Neural progenitor cell (in vitro differentiated cells): ENCODE measurements around the gene GMPPA. TPM values are rescaled to one million over a fixed set of nuclear protein-coding genes. Genes with fewer than 3 reads are reported as not detected.

Experiments used
- DNase-seq: peaks from one replicate; pipeline ENCODE4 v3.0.0-alpha.2; 2016; ENCODE audit warnings: low spot score
- H2AFZ ChIP-seq: fragments of 200-600 bp; sonication (generic); replicated peaks from 2 replicates; pipeline ENCODE4 v1.6.1; 2016; ENCODE audit warnings: antibody characterized with exemption
- H3F3A ChIP-seq: fragments of 200-600 bp; sonication (generic); 2 replicates; pipeline ENCODE4 v1.6.1; 2016; ENCODE audit warnings: antibody characterized with exemption, low read depth
- H3K27ac ChIP-seq: fragments of 200-600 bp; sonication (generic); 2 replicates; pipeline ENCODE4 v1.5.1; 2016; ENCODE audit warnings: mild to moderate bottlenecking
- H3K27me3 ChIP-seq: fragments of 200-600 bp; sonication (generic); 2 replicates; pipeline ENCODE4 v1.6.1; 2016; ENCODE audit warnings: mild to moderate bottlenecking, moderate library complexity
- H3K36me3 ChIP-seq: fragments of 200-600 bp; sonication (generic); 2 replicates; pipeline ENCODE4 v1.5.1; 2016
- H3K4me1 ChIP-seq: fragments of 200-600 bp; sonication (generic); 2 replicates; pipeline ENCODE4 v1.6.1; 2016; ENCODE audit warnings: mixed run types
- H3K4me2 ChIP-seq: fragments of 200-600 bp; sonication (generic); 2 replicates; pipeline ENCODE4 v1.6.1; 2016
- H3K4me3 ChIP-seq: fragments of 200-600 bp; sonication (generic); 2 replicates; pipeline ENCODE4 v1.5.1; 2016
- H3K79me2 ChIP-seq: fragments of 200-600 bp; sonication (generic); 2 replicates; pipeline ENCODE4 v1.6.1; 2016; ENCODE audit warnings: low read depth
- H3K9ac ChIP-seq: fragments of 200-600 bp; sonication (generic); 2 replicates; pipeline ENCODE4 v1.6.1; 2016
- H3K9me3 ChIP-seq: fragments of 200-600 bp; sonication (generic); 2 replicates; pipeline ENCODE4 v1.5.1; 2016; ENCODE audit warnings: low read depth
- H4K20me1 ChIP-seq: fragments of 200-600 bp; sonication (generic); 2 replicates; pipeline ENCODE4 v1.6.1; 2016; ENCODE audit warnings: low read depth
- H3K27ac Mint-ChIP-seq: 3 replicates; pipeline ENCODE4 v1.8.0; 2021; ENCODE audit warnings: mixed read lengths
- H3K27me3 Mint-ChIP-seq: 2 replicates; pipeline ENCODE4 v1.8.0; 2022; ENCODE audit warnings: low read depth, mild to moderate bottlenecking, inconsistent platforms, moderate library complexity, mixed read lengths; ENCODE audit not compliant: insufficient read depth
- H3K36me3 Mint-ChIP-seq: 3 replicates; pipeline ENCODE4 v1.8.0; 2021; ENCODE audit warnings: mixed read lengths
- H3K4me1 Mint-ChIP-seq: 3 replicates; pipeline ENCODE4 v1.8.0; 2021; ENCODE audit warnings: mixed read lengths
- H3K4me3 Mint-ChIP-seq: 3 replicates; pipeline ENCODE4 v1.8.0; 2021; ENCODE audit warnings: mild to moderate bottlenecking, moderate library complexity, mixed read lengths
- H3K9me3 Mint-ChIP-seq: 3 replicates; pipeline ENCODE4 v1.8.0; 2020; ENCODE audit warnings: mixed read lengths
- EZH2 ChIP-seq: fragments of 200-600 bp; sonication (generic); IDR thresholded peaks from 2 replicates; pipeline ENCODE4 v1.6.1; 2017; ENCODE audit warnings: antibody characterized with exemption, mild to moderate bottlenecking, moderate library complexity
- EZH2phosphoT487 ChIP-seq: fragments of 200-600 bp; sonication (generic); IDR thresholded peaks from 2 replicates; pipeline ENCODE4 v1.6.1; 2017; ENCODE audit warnings: antibody characterized with exemption
- total RNA-seq: library from RNA; depleted of rRNA; stranded (reverse); fragments of >200 nt; gene quantifications from 2 replicates; pipeline ENCODE4 v1.2.3, GENCODE V29; 2015; ENCODE audit warnings: low replicate concordance
- TF ChIP-seq, protein P1 (sequence below): fragments of 200-600 bp; sonication (generic); IDR thresholded peaks from 2 replicates; pipeline ENCODE4 v1.5.1; 2017; ENCODE audit warnings: antibody characterized with exemption, mild to moderate bottlenecking

The GMPPA gene
- total RNA-seq, 1 donor from 2014 or later, result 49.3 TPM

DNA sequence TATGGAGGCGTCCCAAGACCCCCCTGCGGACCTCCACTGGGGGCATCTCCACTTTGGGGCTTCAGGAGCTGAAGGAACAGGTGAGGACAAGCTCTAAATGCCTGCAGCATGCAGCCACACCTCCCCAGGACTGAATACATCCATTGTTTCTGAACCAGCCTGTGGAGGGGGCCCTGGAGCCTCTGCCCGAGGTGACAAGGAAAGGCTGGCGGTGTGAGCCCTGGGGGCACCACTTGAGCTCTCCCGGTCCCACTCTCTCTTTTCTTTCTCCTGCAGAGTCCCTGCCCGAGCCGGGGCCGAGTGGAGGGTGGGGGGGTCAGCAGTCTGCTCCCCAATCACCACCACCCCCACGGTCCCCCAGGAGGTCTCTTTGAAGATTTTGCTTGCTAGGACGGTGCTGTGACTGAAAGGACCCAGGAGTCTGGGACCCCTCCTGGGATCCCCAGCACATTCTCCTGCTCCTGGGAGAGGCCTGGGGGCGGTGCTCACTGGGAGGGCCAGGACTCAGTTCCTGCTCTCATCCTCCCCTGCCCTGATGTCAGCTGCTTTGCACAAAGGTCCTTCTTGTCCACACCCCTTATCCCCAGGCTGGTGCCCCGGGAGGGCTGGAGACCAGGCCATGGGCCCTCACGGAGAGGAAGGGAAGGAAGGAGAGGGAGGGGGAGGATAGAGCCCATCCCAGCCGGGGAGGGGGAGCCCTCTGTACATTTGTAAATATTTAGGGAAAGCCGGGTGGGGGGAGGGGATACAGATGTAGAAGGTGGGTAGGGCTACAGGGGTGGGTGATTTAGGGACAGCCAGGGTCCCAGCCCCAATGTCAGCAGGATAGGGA lies 39.2 kb downstream of the GMPPA start:
- peaks cover 11% of the 10 kb centered on the region for H3K27me3 ChIP-seq
- H3K4me1 ChIP-seq, result peaks cover 25% of the 10 kb centered on the region
- no peaks in the 10 kb centered on the region for H3K79me2 ChIP-seq
- no peak overlapping the region for H2AFZ ChIP-seq
- H3K9ac ChIP-seq, result no peak overlapping the region
- Mint-ChIP-seq H3K27me3 (peaks cover 11% of the 10 kb centered on the region), H3K27ac (no peak overlapping the region), H3K4me3 (no peak overlapping the region), H3K4me1 (peaks cover 36% of the 10 kb centered on the region), H3K36me3 (peaks cover 9% of the 10 kb centered on the region), H3K9me3 (no peaks in the 10 kb centered on the region)
- H3K36me3 ChIP-seq, result no peaks in the 10 kb centered on the region
- no peak for TF ChIP-seq EZH2
- TF ChIP-seq, protein P1, sequence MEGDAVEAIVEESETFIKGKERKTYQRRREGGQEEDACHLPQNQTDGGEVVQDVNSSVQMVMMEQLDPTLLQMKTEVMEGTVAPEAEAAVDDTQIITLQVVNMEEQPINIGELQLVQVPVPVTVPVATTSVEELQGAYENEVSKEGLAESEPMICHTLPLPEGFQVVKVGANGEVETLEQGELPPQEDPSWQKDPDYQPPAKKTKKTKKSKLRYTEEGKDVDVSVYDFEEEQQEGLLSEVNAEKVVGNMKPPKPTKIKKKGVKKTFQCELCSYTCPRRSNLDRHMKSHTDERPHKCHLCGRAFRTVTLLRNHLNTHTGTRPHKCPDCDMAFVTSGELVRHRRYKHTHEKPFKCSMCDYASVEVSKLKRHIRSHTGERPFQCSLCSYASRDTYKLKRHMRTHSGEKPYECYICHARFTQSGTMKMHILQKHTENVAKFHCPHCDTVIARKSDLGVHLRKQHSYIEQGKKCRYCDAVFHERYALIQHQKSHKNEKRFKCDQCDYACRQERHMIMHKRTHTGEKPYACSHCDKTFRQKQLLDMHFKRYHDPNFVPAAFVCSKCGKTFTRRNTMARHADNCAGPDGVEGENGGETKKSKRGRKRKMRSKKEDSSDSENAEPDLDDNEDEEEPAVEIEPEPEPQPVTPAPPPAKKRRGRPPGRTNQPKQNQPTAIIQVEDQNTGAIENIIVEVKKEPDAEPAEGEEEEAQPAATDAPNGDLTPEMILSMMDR, result peak; percentile 12
- no peak for DNase-seq
- peaks cover 11% of the 10 kb centered on the region for H4K20me1 ChIP-seq
- no peak overlapping the region for H3K4me3 ChIP-seq
- H3K27ac ChIP-seq, result no peak overlapping the region
- H3K4me2 ChIP-seq, result peak overlapping the region; percentile 54
- peaks cover 5% of the 10 kb centered on the region for H3F3A ChIP-seq
- H3K9me3 ChIP-seq, result no peaks in the 10 kb centered on the region

DNA sequence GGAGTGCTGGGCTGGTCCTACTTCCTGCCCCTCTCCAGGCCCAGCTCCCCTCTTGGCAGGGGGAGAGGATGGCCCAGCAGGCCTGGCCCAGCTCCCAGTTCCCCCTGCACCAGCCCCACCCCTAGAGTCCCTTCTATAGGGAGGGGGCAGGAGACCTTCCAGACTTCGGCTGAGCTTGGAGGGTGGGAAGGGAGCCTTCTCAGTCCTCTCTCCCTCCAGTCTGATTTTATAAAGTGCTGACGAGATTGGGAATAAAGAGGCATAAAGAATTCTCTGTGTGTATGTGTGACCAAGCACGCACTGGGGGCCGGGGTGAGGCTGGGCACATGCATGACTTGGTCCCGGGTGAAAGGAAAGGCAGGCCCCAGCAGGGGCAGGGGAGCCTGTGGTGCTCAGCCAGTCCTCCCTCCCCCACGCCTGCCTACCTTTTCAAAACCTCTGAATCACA lies 39.8 kb downstream of the GMPPA start:
- H3K9ac ChIP-seq, result no peak overlapping the region
- H3K27ac ChIP-seq, result no peak overlapping the region
- H4K20me1 ChIP-seq, result peaks cover 11% of the 10 kb centered on the region
- peaks cover 13% of the 10 kb centered on the region for H3K27me3 ChIP-seq
- Mint-ChIP-seq H3K27me3 (peaks cover 11% of the 10 kb centered on the region), H3K36me3 (peaks cover 9% of the 10 kb centered on the region), H3K4me1 (peaks cover 36% of the 10 kb centered on the region), H3K4me3 (peak overlapping the region; percentile 59), H3K27ac (peak overlapping the region; percentile 94), H3K9me3 (no peaks in the 10 kb centered on the region)
- H3F3A ChIP-seq, result peaks cover 12% of the 10 kb centered on the region
- DNase-seq, result no peak
- no peaks in the 10 kb centered on the region for H3K79me2 ChIP-seq
- H2AFZ ChIP-seq, result no peak overlapping the region
- TF ChIP-seq EZH2 (no peak), EZH2phosphoT487 (no peak)
- TF ChIP-seq, protein P1, result no peak
- peak overlapping the region; percentile 54 for H3K4me2 ChIP-seq
- no peaks in the 10 kb centered on the region for H3K36me3 ChIP-seq
- H3K4me1 ChIP-seq, result peaks cover 25% of the 10 kb centered on the region
- no peak overlapping the region for H3K4me3 ChIP-seq
- no peaks in the 10 kb centered on the region for H3K9me3 ChIP-seq

DNA sequence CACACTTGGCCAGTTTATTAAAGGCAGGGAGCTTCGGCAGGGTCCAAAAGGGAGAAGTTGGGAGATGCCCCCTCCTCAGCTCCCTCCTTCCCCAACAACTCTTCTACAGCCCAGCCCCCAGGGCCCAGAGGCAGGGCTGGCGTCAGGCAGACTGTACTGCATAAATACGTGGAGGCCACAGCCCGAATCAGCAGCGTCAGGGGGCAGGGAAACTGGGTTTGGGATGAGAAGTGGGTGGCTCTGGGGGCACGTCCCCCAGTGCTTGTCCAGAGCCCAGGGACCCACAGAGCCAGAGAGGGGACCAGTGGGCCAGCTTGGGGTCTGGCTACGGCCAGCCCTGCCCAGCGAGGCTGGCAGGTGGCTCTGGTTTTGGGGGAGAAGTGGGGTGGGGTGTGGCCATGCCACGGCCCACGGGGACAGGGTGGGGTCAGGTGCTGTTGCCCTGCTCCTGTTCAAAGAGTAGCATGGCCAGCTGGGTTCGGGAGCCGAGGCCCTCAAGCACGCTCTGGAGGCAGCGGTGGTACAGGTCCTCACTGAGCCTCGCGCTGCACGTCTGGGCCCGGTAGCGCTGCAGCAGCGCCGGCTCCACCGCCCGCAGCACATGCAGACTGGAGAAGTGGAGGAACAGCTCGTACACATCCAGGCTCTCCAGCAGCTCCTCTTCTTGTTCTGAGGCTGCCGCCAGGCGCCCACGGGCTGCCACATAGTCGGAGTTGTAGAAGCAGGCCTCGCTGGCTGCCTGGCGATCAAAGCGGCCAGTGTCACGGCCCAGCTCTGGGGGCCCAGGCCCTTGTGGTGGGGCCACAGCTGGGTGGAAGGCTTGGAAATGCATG lies 40.5 kb downstream of the GMPPA start:
- Histone ChIP-seq H3K4me2 (peak overlapping the region; percentile 54), H3K4me1 (peaks cover 26% of the 10 kb centered on the region), H3K79me2 (no peaks in the 10 kb centered on the region), H3K9me3 (no peaks in the 10 kb centered on the region), H3K4me3 (no peak overlapping the region), H3F3A (peaks cover 14% of the 10 kb centered on the region), H3K9ac (no peak overlapping the region), H3K36me3 (no peaks in the 10 kb centered on the region), H2AFZ (no peak overlapping the region), H3K27me3 (peaks cover 16% of the 10 kb centered on the region), H4K20me1 (peaks cover 12% of the 10 kb centered on the region), H3K27ac (no peak overlapping the region)
- TF ChIP-seq EZH2phosphoT487 (no peak), EZH2 (no peak)
- TF ChIP-seq, protein P1, result no peak
- peaks cover 37% of the 10 kb centered on the region for H3K4me1 Mint-ChIP-seq
- H3K9me3 Mint-ChIP-seq, result no peaks in the 10 kb centered on the region
- H3K4me3 Mint-ChIP-seq, result no peak overlapping the region
- no peak for DNase-seq
- peaks cover 9% of the 10 kb centered on the region for H3K36me3 Mint-ChIP-seq
- peak overlapping the region; percentile 94 for H3K27ac Mint-ChIP-seq
- H3K27me3 Mint-ChIP-seq, result peaks cover 10% of the 10 kb centered on the region
